Sigmoid colon (tissue), 7 donors: ENCODE data around the gene ERG28. TPM values are rescaled to one million over a fixed set of nuclear protein-coding genes. Genes with fewer than 3 reads are reported as not detected.
A peak's percentile ranks its signal among the peaks of the same experiment; 100 is the strongest.

Experiments used
- DNase-seq: peaks from one replicate; pipeline ENCODE4 v3.0.0-alpha.2; 2019
- H3K27ac ChIP-seq, 4 donors: fragments of 200-600 bp; sonication (generic); one replicate each; pipeline ENCODE4 v1.5.1; 2016 to 2019; ENCODE audit warnings: mild to moderate bottlenecking in 1 of 4
- H3K27me3 ChIP-seq, 3 donors: fragments of 200-600 bp; sonication (generic); one replicate each; pipeline ENCODE4 v1.5.1; 2019; ENCODE audit warnings: mild to moderate bottlenecking in 1 of 3
- H3K36me3 ChIP-seq, 4 donors: fragments of 200-600 bp; sonication (generic); one replicate each; pipeline ENCODE4 v1.5.1; 2016 to 2019
- H3K4me1 ChIP-seq, 4 donors: fragments of 200-600 bp; sonication (generic); one replicate each; pipeline ENCODE4 v1.5.1; 2017 to 2019
- H3K4me3 ChIP-seq, 4 donors: fragments of 200-600 bp; sonication (generic); one replicate each; pipeline ENCODE4 v1.5.1; 2017 to 2019; ENCODE audit warnings: mild to moderate bottlenecking in 2 of 4, moderate library complexity in 1 of 4
- H3K9me3 ChIP-seq, 4 donors: fragments of 200-600 bp in 3 of 4; sonication (generic) in 3 of 4; one replicate each; pipeline versions ENCODE4 v1.5.1 to v1.6.1; 2013 to 2019
- CTCF ChIP-seq, 4 experiments: fragments of 450-650 bp in 3 of 4; fragments of 200-600 bp in 1 of 4; IDR thresholded peaks; one replicate each; pipeline ENCODE4 v1.5.1; 2016 to 2019; ENCODE audit warnings: antibody characterized with exemption in 4 of 4, mild to moderate bottlenecking in 3 of 4, moderate library complexity in 2 of 4
- EP300 ChIP-seq, 4 donors: sonication (generic); formaldehyde crosslinking; IDR thresholded peaks; one replicate each; pipeline ENCODE4 v1.6.1; 2017; ENCODE audit warnings: antibody characterized with exemption in 4 of 4
- POLR2A ChIP-seq, 2 donors: fragments of 450-650 bp; IDR thresholded peaks; one replicate each; pipeline ENCODE4 v1.6.1; 2016; ENCODE audit warnings: antibody characterized with exemption in 2 of 2, mild to moderate bottlenecking in 2 of 2, moderate library complexity in 2 of 2
- POLR2AphosphoS5 ChIP-seq, 4 donors: sonication (generic); formaldehyde crosslinking; IDR thresholded peaks; one replicate each; pipeline ENCODE4 v1.6.1; 2017; ENCODE audit warnings: antibody characterized with exemption in 4 of 4
- WGBS, 2 donors: extraction: QIAGEN DNeasy Blood & Tissue Kit; methylation state at CpG; one replicate each; pipeline ENCODE4 v1.1.7; 2013; 5-methylcytosine and 5-hydroxymethylcytosine counted together
- intact Hi-C: fragments of 100-400 bp; cut with DNase I; formaldehyde crosslinking; loops from one replicate; pipeline ENCODE4 v1.15.1; 2023
- polyA plus RNA-seq, 3 donors: library from polyadenylated mRNA; stranded (reverse); fragments of 200-250 nt; gene quantifications; one replicate each; pipeline ENCODE4 v1.2.3, GENCODE V29; 2013
- total RNA-seq, 4 donors: library from RNA; depleted of rRNA; stranded (reverse); fragments of >200 nt; gene quantifications; one replicate each; pipeline ENCODE4 v1.1.0, GENCODE V29; 2016
- donor health status: healthy with polysubstance abuse.
- donor health status: Bipolar disorder and iron deficiency.
- donor health status: healthy.

ERG28 gene
- total and polyA plus RNA-seq, 7 donors = 5.0 to 25.3 (median 8.9) TPM

- DNase-seq = no peak
- no peaks in the 10 kb centered on the region for H3K27me3 ChIP-seq
- no peak overlapping the region for H3K27ac ChIP-seq
- no peak overlapping the region for H3K4me3 ChIP-seq
- no peaks in the 10 kb centered on the region for H3K9me3 ChIP-seq
- intact Hi-C loops = loop anchor here (10.0 kb wide), 1 partner anchor 344 kb away; no protein-coding TSS in a partner anchor
- H3K4me1 ChIP-seq = peaks cover 0 to 22% (median 20%) of the 10 kb centered on the region in 4 donors
- no peak for TF ChIP-seq POLR2A (IDR thresholded peaks at IDR 0.05)
- TF ChIP-seq EP300 (IDR thresholded peaks at IDR 0.05) = no peak
- no peak for TF ChIP-seq CTCF (IDR thresholded peaks at IDR 0.05)
- TF ChIP-seq POLR2AphosphoS5 (IDR thresholded peaks at IDR 0.05) = no peak
- peaks cover 0 to 30% (median 2%) of the 10 kb centered on the region in 4 donors for H3K36me3 ChIP-seq
- 99 to 100% methylated on average over 2 of the region's 2 CpGs for WGBS, 2 donors
Measured at GRCh38 chr14:75658957-75659356, 1.7 kb downstream of the ERG28 start.

GRCh38 chr14:75657331-75657730, 3.3 kb downstream of the ERG28 start:
- peaks cover 0 to 20% (median 18%) of the 10 kb centered on the region in 4 donors for H3K4me1 ChIP-seq
- no peak for DNase-seq
- no peaks in the 10 kb centered on the region for H3K27me3 ChIP-seq
- H3K4me3 ChIP-seq = no peak overlapping the region
- TF ChIP-seq CTCF (IDR thresholded peaks at IDR 0.05) (no peak), POLR2A (IDR thresholded peaks at IDR 0.05) (no peak), EP300 (IDR thresholded peaks at IDR 0.05) (no peak), POLR2AphosphoS5 (IDR thresholded peaks at IDR 0.05) (no peak)
- peaks cover 0 to 36% (median 2%) of the 10 kb centered on the region in 4 donors for H3K36me3 ChIP-seq
- H3K9me3 ChIP-seq = no peaks in the 10 kb centered on the region
- intact Hi-C loops = loop anchor here (10.0 kb wide), 1 partner anchor 343 kb away; no protein-coding TSS in a partner anchor
- no peak overlapping the region for H3K27ac ChIP-seq
- 83 to 89% methylated on average over 4 of the region's 4 CpGs for WGBS, 2 donors

GRCh38 chr14:75655235-75655634, 5.4 kb downstream of the ERG28 start:
- WGBS, 2 donors = 0% methylated on average over 1 of the region's 1 CpG
- H3K27ac ChIP-seq = no peak overlapping the region
- H3K4me1 ChIP-seq = peaks cover 0 to 11% (median 7%) of the 10 kb centered on the region in 4 donors
- TF ChIP-seq EP300 (IDR thresholded peaks at IDR 0.05) (no peak), POLR2A (IDR thresholded peaks at IDR 0.05) (no peak), CTCF (IDR thresholded peaks at IDR 0.05) (no peak), POLR2AphosphoS5 (IDR thresholded peaks at IDR 0.05) (no peak)
- DNase-seq = no peak
- intact Hi-C loops = loop anchor here (10.0 kb wide), 1 partner anchor 340 kb away; no protein-coding TSS in a partner anchor
- no peaks in the 10 kb centered on the region for H3K9me3 ChIP-seq
- peaks cover 10 to 57% (median 18%) of the 10 kb centered on the region in 4 donors for H3K36me3 ChIP-seq
- no peaks in the 10 kb centered on the region for H3K27me3 ChIP-seq
- H3K4me3 ChIP-seq = no peak overlapping the region

- DNase-seq = peak; percentile 85
- Histone ChIP-seq H3K4me3 (no peak overlapping the region), H3K36me3 (peaks cover 14 to 67% (median 21%) of the 10 kb centered on the region in 4 donors), H3K4me1 (peaks cover 0 to 4% (median 0%) of the 10 kb centered on the region in 4 donors), H3K27me3 (no peaks in the 10 kb centered on the region), H3K9me3 (no peaks in the 10 kb centered on the region), H3K27ac (no peak overlapping the region)
- WGBS, 2 donors = 10 to 18% methylated on average over 4 of the region's 4 CpGs
- intact Hi-C loops = loop anchor here (1.0 to 10.0 kb wide), 2 partner anchors 77 to 339 kb away; no protein-coding TSS in a partner anchor
- TF ChIP-seq POLR2A (IDR thresholded peaks at IDR 0.05) = no peak
- TF ChIP-seq CTCF (IDR thresholded peaks at IDR 0.05) = peak; percentile 79 to 95 (median 92)
- no peak for TF ChIP-seq EP300 (IDR thresholded peaks at IDR 0.05)
- peak in 1 of 4 donors; percentile 18 for TF ChIP-seq POLR2AphosphoS5 (IDR thresholded peaks at IDR 0.05)
Measured at GRCh38 chr14:75654127-75654732, 6.4 kb downstream of the ERG28 start.
